SKM-1 (cell line): ENCODE data around the gene ZNF326.

Experiments used
- DNase-seq: peaks from one replicate; lab custom pipeline; 2025; ENCODE audit not compliant: unreplicated experiment; lab: John Stamatoyannopoulos, UW

Gene ZNF326

DNA sequence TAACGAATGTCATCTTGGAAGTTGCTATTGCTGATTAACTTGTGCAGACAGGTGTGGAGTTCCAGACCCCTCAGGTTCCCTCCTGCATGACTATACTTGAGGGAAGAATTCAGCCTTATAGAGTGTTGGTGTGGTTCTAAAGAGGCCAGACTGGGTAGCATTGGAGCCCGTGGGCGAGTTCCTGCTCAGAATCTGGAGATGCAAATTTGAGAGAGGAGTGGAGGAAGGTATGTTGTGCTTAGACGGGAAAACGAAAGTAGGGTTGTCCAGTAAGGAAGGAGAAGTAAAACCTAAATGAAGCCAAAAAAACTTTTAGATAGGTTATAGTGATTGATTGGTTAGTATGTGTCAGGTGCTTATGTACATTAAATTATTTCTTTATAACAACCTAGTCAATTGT is 79.2 kb downstream of the ZNF326 start:
- no peak for DNase-seq

DNA sequence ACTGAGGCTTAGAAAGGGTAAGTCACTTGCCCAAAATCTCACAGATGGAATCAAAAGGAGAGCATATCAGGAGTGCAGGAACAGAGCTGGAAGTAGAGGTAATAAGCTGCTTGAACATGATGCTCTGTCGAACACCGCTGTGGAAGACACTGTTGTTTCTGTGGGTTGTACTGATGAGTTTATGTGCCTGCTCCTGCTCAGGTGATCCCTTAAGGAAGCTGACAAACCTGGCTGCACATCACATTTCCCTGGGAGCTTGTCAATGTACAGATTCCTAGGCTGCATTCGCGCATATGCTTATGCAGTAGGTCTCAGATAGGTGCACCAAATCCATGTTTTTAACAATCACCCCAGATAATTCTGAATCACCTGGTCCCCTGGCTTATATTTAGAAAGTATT is 79.7 kb downstream of the ZNF326 start:
- DNase-seq = no peak

DNA sequence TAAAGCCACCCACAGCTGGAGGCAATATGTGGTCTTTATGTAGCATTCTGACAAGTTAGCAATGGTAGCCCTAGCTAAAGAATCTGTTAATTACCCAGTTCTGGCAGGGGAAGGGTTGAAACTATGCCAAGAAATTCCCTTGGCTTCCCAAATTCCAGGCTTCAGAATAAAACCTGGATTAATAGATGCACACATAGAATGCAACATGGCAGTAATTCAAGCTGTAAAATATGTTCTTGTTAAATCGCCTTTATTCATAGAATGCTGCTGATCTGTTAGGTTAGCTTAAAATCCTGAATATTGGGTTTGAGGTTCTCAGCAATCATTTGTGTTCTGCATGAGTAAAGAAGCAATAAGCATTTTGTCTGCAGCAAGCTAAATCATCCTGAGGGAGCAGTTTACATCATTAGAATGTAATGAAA is 80.1 kb downstream of the ZNF326 start:
- no peak for DNase-seq

- DNase-seq = no peak
Observed at GRCh38 chr1:90083995-90084394, 89.1 kb downstream of the ZNF326 start.
